ENCODE results near the gene LBP.
"Not testable (repeated sequence)": the region's sequence is repeated elsewhere in the genome, so short reads cannot be mapped to it uniquely, and the experiment has no call there.

Gene LBP

GRCh38 chr20:38350879-38351775 lies 4.8 kb downstream of the LBP start:
- DNase-seq, result no peak

GRCh38 chr20:38353316-38353715 lies 7.0 kb downstream of the LBP start:
- no peak for DNase-seq

- no peak for DNase-seq
Measured at GRCh38 chr20:38354227-38354626, 7.9 kb downstream of the LBP start.

GRCh38 chr20:38355161-38356012 lies 9.1 kb downstream of the LBP start:
- no peak for DNase-seq

GRCh38 chr20:38357653-38358207 lies 11.4 kb downstream of the LBP start:
- DNase-seq, result no peak

GRCh38 chr20:38358556-38358955 lies 12.3 kb downstream of the LBP start:
- no peak for DNase-seq

- no peak for DNase-seq
Measured at GRCh38 chr20:38363004-38363747, 16.9 kb downstream of the LBP start.

GRCh38 chr20:38369389-38369788 lies 23.1 kb downstream of the LBP start:
- DNase-seq, result no peak

- DNase-seq, result no peak
Measured at GRCh38 chr20:38372806-38373205, 26.5 kb downstream of the LBP start.

GRCh38 chr20:38373231-38373867 lies 27.1 kb downstream of the LBP start:
- DNase-seq, result no peak

- no peak for DNase-seq
Measured at GRCh38 chr20:38373898-38374297, 27.6 kb downstream of the LBP start.

- no peak for DNase-seq
Measured at GRCh38 chr20:38377039-38377685, 30.9 kb downstream of the LBP start.

GRCh38 chr20:38377838-38378237 lies 31.6 kb downstream of the LBP start:
- not testable (repeated sequence) for DNase-seq

GRCh38 chr20:38383147-38383546 lies 36.9 kb downstream of the LBP start:
- DNase-seq, result no peak

- no peak for DNase-seq
Measured at GRCh38 chr20:38386004-38386403, 39.7 kb downstream of the LBP start.

GRCh38 chr20:38386851-38387250 lies 40.6 kb downstream of the LBP start:
- DNase-seq, result no peak

- DNase-seq, result no peak
Measured at GRCh38 chr20:38387953-38388352, 41.7 kb downstream of the LBP start.

- no peak for DNase-seq
Measured at GRCh38 chr20:38392356-38392755, 46.1 kb downstream of the LBP start.

GRCh38 chr20:38393259-38393658 lies 47.0 kb downstream of the LBP start:
- DNase-seq, result no peak

- no peak for DNase-seq
Measured at GRCh38 chr20:38395165-38395564, 48.9 kb downstream of the LBP start.

GRCh38 chr20:38395751-38396395 lies 49.6 kb downstream of the LBP start:
- not testable (repeated sequence) for DNase-seq

Measured in KG1 (cell line).